ENCODE measurements around the gene MS4A1.
"Not testable (repeated sequence)": the region's sequence is repeated elsewhere in the genome, so short reads cannot be mapped to it uniquely, and the experiment has no call there.

The MS4A1 gene
- 0 to 26.3 (median 0.84) reads per million in 9 experiments for total RNA-seq

DNA sequence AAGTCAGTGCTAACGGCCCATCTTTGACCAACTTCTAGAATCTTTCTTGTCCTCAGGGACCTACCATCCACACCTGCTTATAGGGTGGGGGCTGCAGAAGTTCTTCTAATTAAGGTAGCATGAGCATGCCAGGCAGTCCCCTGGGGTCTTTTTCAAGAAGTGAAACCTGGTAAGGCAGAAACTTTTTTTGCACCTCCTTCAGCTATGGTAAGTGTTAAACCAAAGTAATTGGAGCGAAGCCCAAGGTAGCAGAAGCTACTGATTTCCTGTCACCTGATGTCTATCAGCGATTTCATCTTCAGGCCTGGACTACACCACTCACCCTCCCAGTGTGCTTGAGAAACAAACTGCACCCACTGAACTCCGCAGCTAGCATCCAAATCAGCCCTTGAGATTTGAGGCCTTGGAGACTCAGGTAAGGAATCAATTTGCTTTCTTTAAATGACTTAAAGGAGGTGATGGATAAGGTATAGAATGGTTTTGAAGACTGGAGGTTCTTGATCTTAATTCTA, at the start of gene MS4A1:
TSS of gene MS4A1 (plus strand) at position 317 of the 512 bp plus-strand sequence. CDS start 6,528 bp downstream, outside the sequence.
- peak within 1 kb of the TSS; percentile 46 to 60 for H3K4me3 Mint-ChIP-seq
- H3K27me3 Mint-ChIP-seq = peaks cover 7 to 13% of the 10 kb centered on the region in 2 donors
- ATAC-seq (replicated peaks) = peak; percentile 97
- DNase-seq = peak; percentile 10 to 24 (median 12)
- H3K4me1 Mint-ChIP-seq (ENCODE audit: low read depth in 2 of 2) = peaks cover 24 to 28% of the 10 kb centered on the region in 2 donors
- peak within 1 kb of the TSS; percentile 59 to 93 for H3K27ac Mint-ChIP-seq
- H3K9me3 Mint-ChIP-seq = no peaks in the 10 kb centered on the region
- H3K36me3 Mint-ChIP-seq (ENCODE audit: insufficient read depth) = peaks cover 4% of the 10 kb centered on the region

DNA sequence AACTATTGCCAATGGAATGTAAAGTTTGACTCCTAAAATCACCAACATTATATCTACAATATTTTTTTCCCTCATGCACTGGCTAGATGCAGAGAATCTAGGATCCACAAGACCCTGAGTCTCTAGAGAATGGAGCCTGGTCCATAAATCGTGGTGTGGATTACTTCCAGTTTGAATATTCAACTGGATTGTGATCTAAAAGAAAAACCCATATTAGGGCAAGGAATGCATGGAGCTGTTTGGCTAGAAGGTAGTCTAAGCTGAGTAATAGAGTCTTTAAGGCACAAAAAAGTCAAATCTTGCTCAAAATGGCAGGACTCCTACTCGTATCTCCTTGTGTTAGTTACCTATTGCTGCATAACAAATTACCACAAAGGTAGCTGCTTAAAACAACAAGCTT, 35.6 kb upstream of the MS4A1 start:
- Mint-ChIP-seq H3K36me3 (ENCODE audit: insufficient read depth) (no peaks in the 10 kb centered on the region), H3K4me3 (no peak overlapping the region), H3K9me3 (peaks cover 0 to 7% of the 10 kb centered on the region in 2 donors), H3K27me3 (peaks cover 22 to 37% of the 10 kb centered on the region in 2 donors), H3K4me1 (ENCODE audit: low read depth in 2 of 2) (no peaks in the 10 kb centered on the region), H3K27ac (no peak overlapping the region)
- DNase-seq (no peak), ATAC-seq (replicated peaks) (no peak)

DNA sequence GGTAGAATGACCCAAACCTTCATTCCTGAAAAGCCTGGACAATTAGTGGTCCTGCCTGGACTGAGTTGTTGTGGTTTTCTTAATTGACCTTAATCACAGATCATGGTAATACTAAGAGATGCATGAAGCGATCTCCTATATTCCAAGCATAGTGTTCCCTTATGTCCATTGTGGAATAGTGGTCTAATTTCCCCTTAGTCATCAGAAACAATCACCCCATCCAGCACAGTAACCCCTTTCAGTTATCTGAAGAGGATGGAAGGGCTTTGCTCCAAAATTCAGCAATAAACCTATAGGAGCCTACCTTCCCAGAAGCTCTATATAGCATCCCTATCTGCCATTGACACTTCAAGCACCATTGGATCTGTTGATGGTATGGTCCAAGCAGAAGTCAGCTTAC, 33.0 kb upstream of the MS4A1 start:
- peaks cover 0 to 7% of the 10 kb centered on the region in 2 donors for H3K9me3 Mint-ChIP-seq
- H3K4me1 Mint-ChIP-seq (ENCODE audit: low read depth in 2 of 2) = no peaks in the 10 kb centered on the region
- H3K4me3 Mint-ChIP-seq = no peak overlapping the region
- DNase-seq = no peak
- H3K27ac Mint-ChIP-seq = no peak overlapping the region
- H3K36me3 Mint-ChIP-seq (ENCODE audit: insufficient read depth) = no peaks in the 10 kb centered on the region
- H3K27me3 Mint-ChIP-seq = peaks cover 24 to 37% of the 10 kb centered on the region in 2 donors
- ATAC-seq (replicated peaks) = no peak

DNA sequence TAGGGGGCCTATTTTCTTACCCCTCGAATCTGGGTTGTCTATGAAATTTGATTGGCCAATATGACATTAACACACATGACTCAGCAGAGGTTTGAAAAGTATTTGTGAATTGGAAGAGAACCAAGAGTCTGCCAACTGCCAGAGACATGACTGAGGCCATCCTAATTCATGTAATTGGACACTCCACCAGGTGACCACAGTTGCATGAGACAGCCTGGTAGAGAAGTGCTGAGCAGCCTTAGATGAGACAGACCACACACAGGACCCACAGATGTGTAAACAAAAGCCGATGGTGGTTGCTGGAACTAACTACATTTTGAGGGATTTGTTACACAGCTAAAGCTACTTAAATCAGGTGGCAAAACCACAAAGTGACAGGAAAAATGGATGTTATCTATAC, 27.1 kb upstream of the MS4A1 start:
- Mint-ChIP-seq H3K27ac (no peak overlapping the region), H3K4me1 (ENCODE audit: low read depth in 2 of 2) (no peaks in the 10 kb centered on the region), H3K27me3 (peaks cover 50 to 62% of the 10 kb centered on the region in 2 donors), H3K4me3 (no peak overlapping the region), H3K9me3 (no peaks in the 10 kb centered on the region), H3K36me3 (ENCODE audit: insufficient read depth) (no peaks in the 10 kb centered on the region)
- no peak for DNase-seq
- no peak for ATAC-seq (replicated peaks)

DNA sequence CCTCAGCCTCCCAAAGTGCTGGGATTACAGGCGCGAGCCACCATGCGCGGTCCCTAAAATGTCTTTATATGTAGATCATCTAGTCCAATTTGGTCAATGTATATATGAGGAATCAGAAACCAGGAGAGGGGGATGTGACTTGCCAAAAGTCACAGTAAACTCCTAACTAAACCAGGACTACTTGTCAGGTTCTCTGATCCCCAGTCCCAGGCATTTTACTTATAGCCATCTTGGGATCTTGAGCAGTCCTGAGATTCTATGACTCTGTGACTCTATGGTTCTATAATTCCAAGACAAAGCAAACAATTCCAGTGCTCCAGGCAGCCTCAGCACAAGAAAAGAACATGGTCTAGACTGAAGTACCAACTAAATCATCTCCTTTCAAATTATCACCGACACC, 26.4 kb upstream of the MS4A1 start, which contains the start of gene MS4A5:
TSS of gene MS4A5 (plus strand) at position 301 of the 400 bp plus-strand sequence. CDS start 103 bp downstream, outside the sequence.
- ATAC-seq (replicated peaks) = no peak
- no peaks in the 10 kb centered on the region for H3K4me1 Mint-ChIP-seq (ENCODE audit: low read depth in 2 of 2)
- H3K27me3 Mint-ChIP-seq = peaks cover 50 to 68% of the 10 kb centered on the region in 2 donors

DNA sequence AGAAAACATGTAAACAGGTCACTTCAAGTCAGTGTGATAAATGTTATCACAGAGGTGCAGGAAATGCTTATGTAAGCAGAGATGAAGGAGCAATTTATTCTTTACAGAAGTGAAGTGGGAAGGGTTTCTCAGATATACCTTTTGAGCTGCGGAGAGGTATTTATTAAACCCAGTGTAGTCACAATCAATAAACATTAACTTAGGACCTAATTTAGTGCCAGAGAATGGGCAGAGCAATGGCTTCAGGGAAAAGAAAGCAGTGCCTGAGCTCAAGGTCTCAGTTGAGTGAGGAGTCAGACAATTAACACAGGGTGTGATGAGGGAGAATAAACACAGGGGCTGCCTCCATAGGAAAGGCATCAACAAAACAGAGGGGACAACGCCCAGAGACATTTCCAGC, 24.4 kb upstream of the MS4A1 start:
- Mint-ChIP-seq H3K27me3 (peaks cover 35 to 52% of the 10 kb centered on the region in 2 donors), H3K27ac (no peak overlapping the region), H3K9me3 (no peaks in the 10 kb centered on the region), H3K4me3 (no peak overlapping the region), H3K4me1 (ENCODE audit: low read depth in 2 of 2) (no peaks in the 10 kb centered on the region), H3K36me3 (ENCODE audit: insufficient read depth) (no peaks in the 10 kb centered on the region)
- DNase-seq = no peak
- ATAC-seq (replicated peaks) = no peak

More for the DNA sequence above, 26.4 kb upstream of the MS4A1 start, which contains the start of gene MS4A5:
- no peak within 1 kb of the TSS for H3K27ac Mint-ChIP-seq
- no peak for DNase-seq
- no peaks in the 10 kb centered on the region for H3K36me3 Mint-ChIP-seq (ENCODE audit: insufficient read depth)
- H3K4me3 Mint-ChIP-seq = no peak within 1 kb of the TSS
- H3K9me3 Mint-ChIP-seq = no peaks in the 10 kb centered on the region

DNA sequence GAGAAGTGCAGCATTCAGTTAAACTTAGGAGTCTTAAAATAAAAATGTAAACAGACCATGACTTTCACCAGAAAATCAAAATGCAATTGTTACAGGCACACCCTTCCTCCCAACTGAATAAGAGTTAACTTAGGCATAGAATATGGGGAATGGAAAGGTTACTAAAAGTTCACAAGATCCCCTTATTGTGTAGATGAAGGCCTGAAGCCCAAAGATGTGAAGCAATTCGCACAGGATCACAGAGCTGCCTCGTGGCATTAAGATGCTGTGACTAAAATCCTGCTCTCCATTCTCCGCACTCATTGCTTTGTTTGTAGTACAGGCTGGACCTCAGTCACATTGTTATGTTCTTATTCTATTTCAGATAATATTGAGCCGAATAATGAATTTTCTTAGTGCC, 22.2 kb upstream of the MS4A1 start:
- DNase-seq = no peak

DNA sequence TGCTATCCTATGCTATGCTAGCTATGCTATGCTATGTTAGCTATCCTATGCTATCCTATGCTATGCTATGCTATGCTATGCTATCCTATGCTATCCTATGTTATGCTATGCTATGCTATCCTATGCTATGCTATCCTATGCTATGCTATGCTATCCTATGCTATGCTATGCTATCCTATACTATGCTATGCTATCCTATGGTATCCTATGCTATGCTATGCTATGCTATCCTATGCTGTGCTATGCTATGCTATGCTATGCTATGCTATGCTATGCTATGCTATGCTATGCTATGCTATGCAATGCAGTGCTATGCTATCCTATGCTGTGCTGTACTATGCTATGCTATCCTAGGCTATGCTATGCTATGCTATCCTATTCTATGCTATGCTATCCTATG, 8.6 kb upstream of the MS4A1 start:
- DNase-seq = no peak
- ATAC-seq (replicated peaks) = no peak
- no peaks in the 10 kb centered on the region for H3K36me3 Mint-ChIP-seq (ENCODE audit: insufficient read depth)
- H3K9me3 Mint-ChIP-seq = no peaks in the 10 kb centered on the region
- H3K4me1 Mint-ChIP-seq (ENCODE audit: low read depth in 2 of 2) = peaks cover 10 to 18% of the 10 kb centered on the region in 2 donors
- no peaks in the 10 kb centered on the region for H3K27me3 Mint-ChIP-seq
- peak overlapping the region; percentile 94 for H3K27ac Mint-ChIP-seq
- peak overlapping the region; percentile 84 to 85 for H3K4me3 Mint-ChIP-seq

More for the DNA sequence above, 22.2 kb upstream of the MS4A1 start:
- Mint-ChIP-seq H3K27me3 (peaks cover 21 to 38% of the 10 kb centered on the region in 2 donors), H3K9me3 (no peaks in the 10 kb centered on the region), H3K27ac (no peak overlapping the region), H3K36me3 (ENCODE audit: insufficient read depth) (no peaks in the 10 kb centered on the region), H3K4me3 (no peak overlapping the region), H3K4me1 (ENCODE audit: low read depth in 2 of 2) (no peaks in the 10 kb centered on the region)
- no peak for ATAC-seq (replicated peaks)

DNA sequence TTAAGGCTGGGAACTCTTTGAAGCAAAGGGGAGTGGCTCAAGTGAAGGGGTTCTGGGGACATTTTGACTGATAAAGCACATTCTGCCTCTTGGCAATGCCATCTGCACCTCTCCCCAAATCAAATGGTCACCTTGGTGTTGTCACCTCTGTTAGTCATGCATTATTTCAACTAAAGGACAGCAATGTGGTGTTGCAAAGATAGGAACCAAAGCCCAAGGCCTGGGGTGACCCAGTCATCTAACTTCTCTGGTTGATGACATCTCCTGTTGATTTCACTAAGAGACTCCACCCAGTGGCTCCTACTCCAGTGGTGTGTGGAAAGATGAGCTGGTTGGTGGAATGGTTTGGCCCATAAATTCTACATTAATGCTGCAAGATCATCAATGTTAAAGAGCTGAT, 7.8 kb upstream of the MS4A1 start:
- no peak for DNase-seq
- Mint-ChIP-seq H3K4me1 (ENCODE audit: low read depth in 2 of 2) (peaks cover 10 to 18% of the 10 kb centered on the region in 2 donors), H3K9me3 (no peaks in the 10 kb centered on the region), H3K4me3 (no peak overlapping the region), H3K27me3 (no peaks in the 10 kb centered on the region), H3K27ac (peak overlapping the region; percentile 47 to 94), H3K36me3 (ENCODE audit: insufficient read depth) (no peaks in the 10 kb centered on the region)
- no peak for ATAC-seq (replicated peaks)

DNA sequence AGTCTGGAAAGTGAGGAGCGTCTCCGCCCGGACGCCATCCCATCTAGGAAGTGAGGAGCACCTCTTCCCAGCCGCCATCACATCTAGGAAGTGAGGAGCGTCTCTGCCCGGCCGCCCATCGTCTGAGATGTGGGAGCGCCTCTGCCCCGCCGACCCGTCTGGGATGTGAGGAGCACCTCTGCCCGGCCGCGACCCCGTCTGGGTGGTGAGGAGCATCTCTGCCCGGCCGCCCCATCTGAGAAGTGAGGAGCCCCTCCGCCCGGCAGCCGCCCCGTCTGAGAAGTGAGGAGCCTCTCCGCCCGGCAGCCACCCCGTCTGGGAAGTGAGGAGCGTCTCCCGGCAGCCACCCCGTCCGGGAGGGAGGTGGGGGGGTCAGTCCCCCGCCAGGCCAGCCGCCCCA, 4.5 kb upstream of the MS4A1 start:
- not testable (repeated sequence) for H3K36me3 Mint-ChIP-seq (ENCODE audit: insufficient read depth); H3K27ac Mint-ChIP-seq; ATAC-seq (replicated peaks); H3K9me3 Mint-ChIP-seq; H3K4me3 Mint-ChIP-seq; DNase-seq; H3K27me3 Mint-ChIP-seq
- peaks cover 21 to 23% of the 10 kb centered on the region in 2 donors for H3K4me1 Mint-ChIP-seq (ENCODE audit: low read depth in 2 of 2)

DNA sequence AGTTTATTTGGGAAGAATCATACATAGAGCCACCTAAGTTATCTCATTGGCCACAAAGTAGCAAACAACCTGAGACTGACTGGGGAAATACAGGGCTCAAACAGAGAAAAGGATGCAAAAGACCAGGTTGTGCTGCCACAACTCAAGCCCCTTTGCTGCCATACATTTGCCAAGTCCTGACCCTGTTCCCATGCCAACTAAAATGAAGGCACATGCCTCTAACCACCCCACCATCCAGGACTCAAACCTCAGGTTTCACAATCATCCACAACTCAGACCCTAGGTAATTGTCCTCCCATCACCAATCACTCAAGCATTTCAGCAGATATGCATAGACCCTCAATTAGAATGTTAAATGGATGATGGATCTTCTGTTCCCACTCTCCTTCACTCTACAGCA, 1.4 kb upstream of the MS4A1 start:
- DNase-seq (no peak), ATAC-seq (replicated peaks) (no peak)
- Mint-ChIP-seq H3K4me3 (peak overlapping the region in 1 of 2 donors; percentile 60), H3K36me3 (ENCODE audit: insufficient read depth) (peaks cover 4% of the 10 kb centered on the region), H3K27ac (peak overlapping the region in 1 of 2 donors; percentile 93), H3K27me3 (peaks cover 7 to 13% of the 10 kb centered on the region in 2 donors), H3K9me3 (no peaks in the 10 kb centered on the region), H3K4me1 (ENCODE audit: low read depth in 2 of 2) (peaks cover 24 to 28% of the 10 kb centered on the region in 2 donors)

DNA sequence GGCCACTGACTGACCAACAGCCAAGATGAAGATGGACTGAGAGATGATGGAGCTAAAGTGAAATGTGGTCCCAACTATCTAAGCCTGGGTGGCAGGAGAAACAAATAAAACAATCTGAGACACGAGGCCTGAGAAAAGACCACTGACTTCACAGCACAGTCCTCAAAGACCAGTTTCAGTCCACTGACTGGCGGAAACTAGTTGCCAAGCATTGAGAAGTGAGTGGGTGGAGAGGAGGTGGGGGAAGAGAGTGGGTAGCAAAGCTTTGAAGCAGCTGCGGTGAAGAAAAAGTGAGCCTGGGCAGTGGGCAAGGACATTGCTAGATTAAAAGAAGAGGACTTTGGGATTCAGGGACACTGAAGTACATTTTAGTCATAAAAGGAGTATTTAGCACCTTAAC, 1.9 kb downstream of the MS4A1 start:
- Mint-ChIP-seq H3K9me3 (no peaks in the 10 kb centered on the region), H3K4me3 (peak overlapping the region; percentile 11 to 60), H3K27me3 (peaks cover 7 to 14% of the 10 kb centered on the region in 2 donors), H3K4me1 (ENCODE audit: low read depth in 2 of 2) (peaks cover 24 to 28% of the 10 kb centered on the region in 2 donors), H3K36me3 (ENCODE audit: insufficient read depth) (peaks cover 4% of the 10 kb centered on the region), H3K27ac (peak overlapping the region; percentile 7 to 59)
- DNase-seq (no peak), ATAC-seq (replicated peaks) (no peak)

DNA sequence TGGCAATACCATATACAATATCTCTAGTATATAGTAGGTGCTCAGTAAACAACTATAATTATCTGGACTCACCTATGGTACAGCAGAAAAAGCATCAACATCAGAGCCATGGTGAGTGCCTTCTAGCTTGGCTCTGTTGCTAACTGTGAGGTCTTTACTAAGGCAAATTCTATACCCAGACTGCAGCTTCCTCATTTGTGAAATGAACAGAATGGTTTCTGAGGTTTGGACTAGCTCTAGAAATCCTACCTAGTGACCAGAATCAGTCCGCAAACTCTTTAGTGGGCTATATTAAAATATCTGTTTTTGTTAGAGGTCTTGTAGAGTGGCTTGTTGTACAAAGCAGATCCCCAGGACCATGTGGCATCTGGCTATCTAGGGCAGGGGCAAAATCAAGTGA, 3.7 kb downstream of the MS4A1 start:
- Mint-ChIP-seq H3K36me3 (ENCODE audit: insufficient read depth) (peaks cover 9% of the 10 kb centered on the region), H3K4me3 (no peak overlapping the region), H3K27ac (no peak overlapping the region), H3K27me3 (peaks cover 7 to 21% of the 10 kb centered on the region in 2 donors), H3K4me1 (ENCODE audit: low read depth in 2 of 2) (peaks cover 24 to 27% of the 10 kb centered on the region in 2 donors), H3K9me3 (no peaks in the 10 kb centered on the region)
- no peak for ATAC-seq (replicated peaks)
- no peak for DNase-seq

DNA sequence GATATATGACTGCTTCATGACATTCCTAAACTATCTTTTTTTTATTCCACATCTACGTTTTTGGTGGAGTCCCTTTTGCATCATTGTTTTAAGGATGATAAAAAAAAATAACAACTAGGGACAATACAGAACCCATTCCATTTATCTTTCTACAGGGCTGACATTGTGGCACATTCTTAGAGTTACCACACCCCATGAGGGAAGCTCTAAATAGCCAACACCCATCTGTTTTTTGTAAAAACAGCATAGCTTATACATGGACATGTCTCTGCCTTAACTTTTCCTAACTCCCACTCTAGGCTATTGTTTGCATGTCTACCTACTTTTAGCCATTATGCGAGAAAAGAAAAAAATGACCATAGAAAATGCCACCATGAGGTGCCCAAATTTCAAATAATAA, 13.2 kb downstream of the MS4A1 start:
- Mint-ChIP-seq H3K9me3 (no peaks in the 10 kb centered on the region), H3K4me1 (ENCODE audit: low read depth in 2 of 2) (no peaks in the 10 kb centered on the region), H3K4me3 (no peak overlapping the region), H3K27me3 (peaks cover 7 to 16% of the 10 kb centered on the region in 2 donors), H3K27ac (no peak overlapping the region), H3K36me3 (ENCODE audit: insufficient read depth) (peaks cover 10% of the 10 kb centered on the region)
- DNase-seq (no peak), ATAC-seq (replicated peaks) (no peak)

All from effector memory CD8-positive, alpha-beta T cell (primary cell).